RWPE2 (cell line): ENCODE data around the gene LRRC42.
A peak's percentile ranks its signal among the peaks of the same experiment; 100 is the strongest.

Experiments
- ATAC-seq: fragments of 200-7000 bp; cut with Tn5 transposase; 3 replicates; pipeline ENCODE4 v1.9.1; 2021; ENCODE audit warnings: low read depth
- DNase-seq: peaks from one replicate; pipeline ENCODE4 v3.0.0-alpha.2; 2020; ENCODE audit warnings: low spot score
- H3K27ac ChIP-seq: fragments of 450-650 bp; 2 replicates; pipeline ENCODE4 v1.5.1; 2017; ENCODE audit warnings: mild to moderate bottlenecking; ENCODE audit not compliant: poor library complexity, severe bottlenecking
- H3K27me3 ChIP-seq: fragments of 250-450 bp; sonication (Bioruptor Pico); 2 replicates; pipeline ENCODE4 v1.5.1; 2021; ENCODE audit warnings: mild to moderate bottlenecking, moderate library complexity; ENCODE audit not compliant: insufficient read depth, poor library complexity, severe bottlenecking
- H3K36me3 ChIP-seq: fragments of 250-450 bp; sonication (Bioruptor Pico); 2 replicates; pipeline ENCODE4 v1.5.1; 2020; ENCODE audit warnings: low read depth, mild to moderate bottlenecking, moderate library complexity
- H3K4me1 ChIP-seq: fragments of 250-450 bp; sonication (Bioruptor Pico); 2 replicates; pipeline ENCODE4 v1.5.1; 2021; ENCODE audit warnings: mild to moderate bottlenecking, moderate library complexity; ENCODE audit not compliant: insufficient read depth, poor library complexity, severe bottlenecking
- H3K4me3 ChIP-seq: fragments of 250-450 bp; sonication (Bioruptor Pico); 2 replicates; pipeline ENCODE4 v1.5.1; 2021; ENCODE audit warnings: mild to moderate bottlenecking, moderate library complexity; ENCODE audit not compliant: severe bottlenecking
- H3K9me3 ChIP-seq: fragments of 250-450 bp; sonication (Bioruptor Pico); 2 replicates; pipeline ENCODE4 v1.5.1; 2021; ENCODE audit warnings: mild to moderate bottlenecking, moderate library complexity; ENCODE audit not compliant: severe bottlenecking
- CTCF ChIP-seq: fragments of 450-650 bp; IDR thresholded peaks from one replicate; pipeline ENCODE4 v1.5.1; 2017; ENCODE audit warnings: mild to moderate bottlenecking, moderate library complexity; ENCODE audit not compliant: poor library complexity, severe bottlenecking

The LRRC42 gene

GRCh38 chr1:53949023-53949990, 3.2 kb downstream of the LRRC42 start:
- peaks cover 4% of the 10 kb centered on the region for H3K4me1 ChIP-seq
- no peak overlapping the region for H3K4me3 ChIP-seq
- H3K27ac ChIP-seq, result no peak overlapping the region
- TF ChIP-seq CTCF, result peak; percentile 79
- H3K27me3 ChIP-seq, result no peaks in the 10 kb centered on the region
- no peak for DNase-seq
- ATAC-seq, result no peak
- peaks cover 61% of the 10 kb centered on the region for H3K36me3 ChIP-seq
- no peaks in the 10 kb centered on the region for H3K9me3 ChIP-seq

- no peak for ATAC-seq
- H3K27ac ChIP-seq, result no peak overlapping the region
- no peaks in the 10 kb centered on the region for H3K27me3 ChIP-seq
Measured at GRCh38 chr1:53951697-53952096, 5.5 kb downstream of the LRRC42 start.

GRCh38 chr1:53954128-53954527, 8.0 kb downstream of the LRRC42 start:
- Histone ChIP-seq H3K9me3 (no peaks in the 10 kb centered on the region), H3K27ac (no peak overlapping the region), H3K36me3 (peaks cover 90% of the 10 kb centered on the region), H3K27me3 (no peaks in the 10 kb centered on the region), H3K4me1 (peaks cover 27% of the 10 kb centered on the region), H3K4me3 (no peak overlapping the region)
- no peak for TF ChIP-seq CTCF
- ATAC-seq, result no peak
- no peak for DNase-seq

More at GRCh38 chr1:53951697-53952096, 5.5 kb downstream of the LRRC42 start:
- Histone ChIP-seq H3K4me1 (peaks cover 16% of the 10 kb centered on the region), H3K4me3 (no peak overlapping the region), H3K36me3 (peaks cover 84% of the 10 kb centered on the region), H3K9me3 (no peaks in the 10 kb centered on the region)
- DNase-seq, result no peak
- TF ChIP-seq CTCF, result no peak

GRCh38 chr1:53956308-53957168, 10.4 kb downstream of the LRRC42 start:
- DNase-seq (no peak), ATAC-seq (peak; percentile 47)
- TF ChIP-seq CTCF, result no peak
- peaks cover 27% of the 10 kb centered on the region for H3K4me1 ChIP-seq
- H3K4me3 ChIP-seq, result no peak overlapping the region
- peaks cover 96% of the 10 kb centered on the region for H3K36me3 ChIP-seq
- H3K27me3 ChIP-seq, result no peaks in the 10 kb centered on the region
- peak overlapping the region; percentile 96 for H3K27ac ChIP-seq
- no peaks in the 10 kb centered on the region for H3K9me3 ChIP-seq
